ENCODE data around the gene MED16.

MED16 gene

GRCh38 chr19:892894-893689 lies at the start of gene MED16, which contains the start of gene RNU6-9:
Gene MED16 (minus strand): TSS chr19:893187. CDS start chr19:891131, 2,056 bp downstream.
Gene RNU6-9 (plus strand): TSS chr19:893484.
- DNase-seq, result peak; percentile 91 to 92

- no peak for DNase-seq
Observed at GRCh38 chr19:942133-942645, 49.2 kb upstream of the MED16 start.

GRCh38 chr19:941292-942132 lies 48.5 kb upstream of the MED16 start:
- DNase-seq, result no peak

GRCh38 chr19:940591-941291 lies 47.8 kb upstream of the MED16 start:
- DNase-seq, result peak; percentile 79 to 87

GRCh38 chr19:939922-940321 lies 46.9 kb upstream of the MED16 start:
- no peak for DNase-seq

- DNase-seq, result no peak
Observed at GRCh38 chr19:939439-939838, 46.5 kb upstream of the MED16 start.

- no peak for DNase-seq
Observed at GRCh38 chr19:938233-938923, 45.4 kb upstream of the MED16 start.

GRCh38 chr19:937259-937694 lies 44.3 kb upstream of the MED16 start:
- DNase-seq, result no peak

GRCh38 chr19:936175-936546 lies 43.2 kb upstream of the MED16 start:
- DNase-seq, result no peak

GRCh38 chr19:934865-935479 lies 42.0 kb upstream of the MED16 start:
- DNase-seq, result peak; percentile 74 to 92

GRCh38 chr19:934197-934840 lies 41.3 kb upstream of the MED16 start:
- DNase-seq, result no peak

- DNase-seq, result no peak
Observed at GRCh38 chr19:933553-933882, 40.5 kb upstream of the MED16 start.

GRCh38 chr19:932648-933552 lies 39.9 kb upstream of the MED16 start:
- DNase-seq, result no peak

- no peak for DNase-seq
Observed at GRCh38 chr19:931860-932647, 39.1 kb upstream of the MED16 start.

- no peak for DNase-seq
Observed at GRCh38 chr19:929891-930258, 36.9 kb upstream of the MED16 start.

GRCh38 chr19:929203-929890 lies 36.4 kb upstream of the MED16 start:
- DNase-seq, result no peak

- DNase-seq, result no peak
Observed at GRCh38 chr19:928471-929202, 35.6 kb upstream of the MED16 start.

- DNase-seq, result no peak
Observed at GRCh38 chr19:927780-928401, 34.9 kb upstream of the MED16 start.
